GM18870 (cell line): Measurements from ENCODE around the gene ZNF862.
"Not testable (repeated sequence)": the region's sequence is repeated elsewhere in the genome, so short reads cannot be mapped to it uniquely, and the experiment has no call there.

Experiments used
- ATAC-seq: cut with Tn5 transposase; IDR thresholded peaks from one replicate; pipeline ENCODE4 v1.9.1; 2021; ENCODE audit warnings: moderate library complexity; ENCODE audit not compliant: unreplicated experiment

Gene ZNF862

GRCh38 chr7:149879271-149879743 is 41.1 kb downstream of the ZNF862 start:
- no peak for ATAC-seq

GRCh38 chr7:149879766-149880637 is 41.8 kb downstream of the ZNF862 start:
- no peak for ATAC-seq

GRCh38 chr7:149880638-149881311 is 42.6 kb downstream of the ZNF862 start:
- no peak for ATAC-seq

- no peak for ATAC-seq
Observed at GRCh38 chr7:149881328-149882247, 43.4 kb downstream of the ZNF862 start.

GRCh38 chr7:149882248-149883047 is 44.3 kb downstream of the ZNF862 start:
- ATAC-seq, result no peak

DNA sequence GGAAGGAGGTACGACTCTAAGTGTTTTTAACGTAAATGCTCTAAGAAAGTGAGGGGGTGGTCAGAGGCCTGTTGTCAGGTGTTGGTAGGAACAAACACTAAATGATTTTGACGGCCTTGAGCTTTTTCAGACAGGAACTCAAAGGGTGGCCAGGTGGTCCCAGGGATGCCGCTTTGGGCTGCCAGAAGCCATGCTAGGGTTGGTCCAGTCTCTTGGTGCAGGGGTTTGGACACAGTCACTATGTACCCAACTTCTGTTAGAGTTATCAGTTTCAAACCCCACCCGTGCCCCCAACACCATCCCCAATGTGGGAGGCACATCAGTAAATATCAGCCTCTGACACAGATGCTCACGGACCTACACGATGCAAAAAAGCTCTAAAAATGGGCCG is 44.9 kb downstream of the ZNF862 start:
- no peak for ATAC-seq

DNA sequence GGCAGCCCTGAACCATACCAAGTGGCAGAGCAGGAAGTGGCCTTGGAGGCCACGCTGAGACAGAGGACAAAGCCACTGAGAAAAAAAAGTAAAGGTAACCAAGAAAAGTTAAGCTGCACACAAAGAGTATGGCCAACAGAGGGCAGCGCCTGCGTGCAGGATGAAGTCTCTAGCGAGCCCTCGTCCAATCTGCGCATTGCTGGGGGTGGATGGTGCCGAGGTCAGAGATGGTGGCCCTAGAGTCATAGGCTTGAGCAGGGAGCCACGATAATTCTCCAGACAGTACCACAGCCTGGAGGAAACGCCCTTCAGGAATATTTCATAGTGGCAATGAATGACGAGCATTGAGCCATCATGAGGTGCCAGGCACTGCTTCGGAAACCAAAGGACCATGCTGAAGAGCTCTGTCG is 45.3 kb downstream of the ZNF862 start:
- peak; percentile 57 for ATAC-seq

DNA sequence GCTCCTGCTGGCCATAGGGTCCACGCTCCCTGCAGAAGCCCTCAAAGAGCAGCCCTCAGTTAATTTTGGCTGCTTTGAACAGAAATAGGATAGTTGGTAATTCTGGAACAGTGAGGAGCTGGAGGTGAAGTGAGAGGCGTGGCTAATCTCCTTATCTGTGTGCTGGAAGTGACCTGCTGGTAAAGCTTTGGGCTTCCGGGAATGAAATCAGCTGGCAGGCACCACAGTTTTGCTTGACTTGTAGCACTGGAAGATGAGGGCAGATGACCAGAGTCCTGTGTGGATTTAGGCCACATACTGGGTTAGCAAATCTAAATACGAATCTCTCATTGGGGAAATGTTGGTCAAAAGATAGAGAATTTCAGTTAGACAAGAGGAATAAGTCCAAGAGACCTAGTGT is 45.8 kb downstream of the ZNF862 start:
- no peak for ATAC-seq

GRCh38 chr7:149884541-149884940 is 46.4 kb downstream of the ZNF862 start:
- ATAC-seq, result no peak

DNA sequence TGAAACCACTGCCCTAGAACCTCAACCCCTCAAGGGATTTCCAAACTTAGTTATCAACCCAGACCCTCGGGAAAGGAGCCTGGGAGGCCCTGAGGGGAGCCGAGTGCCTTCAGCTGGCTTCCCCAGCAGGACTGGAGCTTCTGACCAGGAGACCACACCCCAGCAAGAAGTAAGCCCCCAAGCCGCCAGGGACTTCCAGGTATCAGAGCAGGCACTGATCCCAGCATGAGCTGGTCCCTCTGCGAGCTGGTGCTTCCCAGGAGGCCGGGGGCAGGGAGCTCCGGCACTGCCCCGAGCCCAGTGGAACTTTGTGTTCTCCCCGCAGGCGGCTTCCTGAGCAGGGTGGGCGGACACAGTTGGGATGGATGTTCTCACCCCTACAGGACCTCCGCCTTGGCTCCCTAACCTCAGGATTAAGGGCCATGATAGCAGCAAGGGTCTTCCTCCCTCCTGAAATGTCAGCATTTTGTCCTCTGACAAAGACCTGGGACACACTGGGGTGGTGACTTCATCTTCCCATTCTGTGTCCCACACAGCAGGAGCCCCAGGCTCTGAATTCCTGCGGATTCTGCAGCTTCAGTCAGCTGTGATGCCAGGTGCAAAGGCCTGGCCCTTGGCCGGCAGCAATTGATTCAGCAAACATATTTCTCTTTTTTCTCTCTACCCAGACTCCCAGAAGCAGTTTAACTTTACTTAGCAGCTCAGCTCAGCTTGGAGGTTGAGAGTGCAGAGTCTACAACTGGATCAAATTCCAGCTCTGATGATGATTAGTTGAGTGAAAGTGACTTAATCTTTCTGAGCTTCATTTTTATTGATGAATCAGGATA is 47.2 kb downstream of the ZNF862 start:
- ATAC-seq, result no peak

DNA sequence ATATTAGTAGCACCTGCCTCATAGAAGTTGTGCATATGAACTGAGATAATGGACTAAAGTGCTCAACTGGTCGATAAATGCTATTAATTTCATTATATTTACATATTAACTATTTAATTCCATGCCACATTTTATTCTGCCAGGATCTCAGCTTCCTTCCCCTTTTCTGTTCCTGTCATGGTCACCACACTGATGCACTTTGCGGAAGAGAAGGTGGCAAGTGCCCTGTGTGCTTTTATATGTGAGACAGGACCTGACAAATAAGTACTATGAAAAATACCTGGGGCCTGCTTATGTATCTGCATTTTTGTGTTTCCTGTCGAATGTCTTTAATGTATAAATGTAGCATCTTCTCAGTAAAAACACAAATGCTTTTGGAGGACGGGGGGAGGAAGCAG is 47.8 kb downstream of the ZNF862 start:
- no peak for ATAC-seq

DNA sequence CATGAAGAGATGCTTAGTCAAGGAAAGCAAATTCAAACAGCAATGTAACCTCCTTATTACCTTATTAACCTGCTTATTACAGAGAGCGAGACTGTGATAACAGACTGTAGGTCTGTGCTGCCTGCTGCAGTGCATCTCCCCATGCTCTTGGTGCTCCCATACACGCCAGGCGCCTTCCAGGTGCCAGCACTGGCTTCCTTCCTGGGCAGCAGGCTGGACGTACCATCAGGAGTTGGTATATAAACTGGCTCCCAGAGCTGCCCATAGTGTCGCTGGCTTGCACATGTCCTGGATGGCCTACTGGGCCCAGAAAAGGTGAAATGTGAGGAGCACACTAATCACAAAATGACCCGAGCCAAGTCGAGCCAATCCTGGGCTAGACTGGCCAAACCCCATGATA is 49.1 kb downstream of the ZNF862 start:
- ATAC-seq, result no peak

DNA sequence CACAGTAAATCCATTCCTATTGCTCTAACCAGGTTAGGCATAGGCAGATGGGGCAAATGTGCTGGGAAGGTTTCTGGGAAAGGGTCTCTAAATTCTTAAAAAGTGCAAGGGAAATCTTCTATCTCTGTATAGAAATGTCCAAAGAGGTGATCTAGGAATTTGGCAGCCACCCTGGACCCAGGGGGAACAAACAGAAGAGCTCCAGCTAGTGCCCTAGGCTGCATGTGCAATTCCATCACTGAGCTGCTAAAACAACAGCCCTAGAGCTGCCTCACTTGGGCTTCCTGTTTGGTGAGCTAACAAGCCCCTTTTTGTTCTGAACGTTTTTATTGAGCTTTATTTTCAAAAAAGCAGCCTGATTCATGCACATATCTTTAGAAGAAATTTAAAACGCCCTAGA is 52.5 kb downstream of the ZNF862 start:
- not testable (repeated sequence) for ATAC-seq

GRCh38 chr7:149894957-149895356 is 56.8 kb downstream of the ZNF862 start:
- ATAC-seq, result not testable (repeated sequence)

- not testable (repeated sequence) for ATAC-seq
Observed at GRCh38 chr7:149907776-149908376, 69.7 kb downstream of the ZNF862 start.

DNA sequence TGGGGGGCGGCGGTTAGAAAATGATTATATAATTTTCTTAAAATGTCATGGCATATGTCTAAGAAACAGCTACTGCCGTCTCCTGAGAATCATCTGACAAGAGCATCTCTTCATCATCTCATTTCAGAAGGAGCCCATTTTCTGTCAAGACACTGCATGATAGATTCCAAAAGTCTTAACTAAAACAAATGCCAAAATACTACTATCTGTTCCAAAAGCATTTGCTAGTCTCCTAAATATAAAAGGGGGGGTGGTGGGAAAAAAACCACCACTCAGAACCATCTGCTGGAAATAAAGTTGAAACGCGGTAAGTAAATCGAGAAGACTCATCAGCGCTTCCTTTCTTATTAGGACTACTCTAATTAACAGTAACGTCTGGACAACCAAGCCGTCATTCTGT is 72.0 kb downstream of the ZNF862 start:
- ATAC-seq, result not testable (repeated sequence)

DNA sequence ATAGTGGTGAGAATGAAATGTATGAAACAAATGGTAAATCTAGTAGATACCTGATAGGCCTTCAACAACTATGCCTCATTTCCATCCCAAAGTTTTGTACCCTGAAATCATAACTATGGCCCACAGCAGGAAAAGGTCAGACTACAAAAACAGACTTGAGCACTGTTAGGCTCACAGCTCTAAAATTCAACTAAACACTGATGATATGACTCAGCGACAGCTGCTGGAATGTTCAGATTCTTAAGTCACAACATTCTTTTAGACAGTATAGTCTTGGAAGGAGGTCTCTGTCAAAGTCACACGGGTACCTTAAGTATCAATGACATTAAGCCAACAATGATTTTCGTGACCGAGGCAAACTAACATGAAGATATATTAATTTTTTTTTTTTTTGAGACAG is 74.0 kb downstream of the ZNF862 start:
- ATAC-seq, result not testable (repeated sequence)
